ENCODE data around the gene GK. TPM values are rescaled to one million over a fixed set of nuclear protein-coding genes. Genes with fewer than 3 reads are reported as not detected.
"Not testable (repeated sequence)": the region's sequence is repeated elsewhere in the genome, so short reads cannot be mapped to it uniquely, and the experiment has no call there.

The GK gene
- total RNA-seq, 1 experiment from 2014 or later = 14.3 TPM

DNA sequence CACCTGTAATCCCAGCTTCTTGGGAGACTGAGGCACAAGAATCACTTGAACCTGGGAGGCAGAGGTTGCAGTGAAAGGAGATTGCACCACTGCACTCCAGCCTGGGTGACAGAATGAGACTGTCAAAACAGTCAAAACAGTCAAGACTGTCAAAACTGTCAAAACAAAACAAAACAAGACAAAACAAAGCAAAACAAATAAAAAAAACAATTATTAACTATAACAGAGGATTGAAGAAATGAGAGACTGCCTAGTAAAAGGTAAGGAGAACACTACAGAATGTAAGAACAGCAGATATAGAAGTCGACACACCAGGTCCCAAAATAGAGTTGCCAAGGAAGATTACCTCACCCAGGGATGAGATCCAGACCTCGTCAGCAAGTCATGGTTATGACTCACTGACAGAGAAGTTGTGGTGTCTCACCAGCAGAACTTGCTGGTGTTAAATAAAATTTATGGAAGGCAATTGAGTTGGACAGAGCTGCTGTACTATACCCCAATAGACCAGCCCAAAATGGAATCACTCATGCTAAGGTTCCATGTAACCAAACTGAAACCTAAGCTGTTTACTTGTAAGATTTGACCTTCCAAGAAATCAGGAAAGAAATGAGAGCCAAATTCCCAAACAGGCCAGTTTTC, 32.1 kb upstream of the GK start:
- TF ChIP-seq, protein P1, sequence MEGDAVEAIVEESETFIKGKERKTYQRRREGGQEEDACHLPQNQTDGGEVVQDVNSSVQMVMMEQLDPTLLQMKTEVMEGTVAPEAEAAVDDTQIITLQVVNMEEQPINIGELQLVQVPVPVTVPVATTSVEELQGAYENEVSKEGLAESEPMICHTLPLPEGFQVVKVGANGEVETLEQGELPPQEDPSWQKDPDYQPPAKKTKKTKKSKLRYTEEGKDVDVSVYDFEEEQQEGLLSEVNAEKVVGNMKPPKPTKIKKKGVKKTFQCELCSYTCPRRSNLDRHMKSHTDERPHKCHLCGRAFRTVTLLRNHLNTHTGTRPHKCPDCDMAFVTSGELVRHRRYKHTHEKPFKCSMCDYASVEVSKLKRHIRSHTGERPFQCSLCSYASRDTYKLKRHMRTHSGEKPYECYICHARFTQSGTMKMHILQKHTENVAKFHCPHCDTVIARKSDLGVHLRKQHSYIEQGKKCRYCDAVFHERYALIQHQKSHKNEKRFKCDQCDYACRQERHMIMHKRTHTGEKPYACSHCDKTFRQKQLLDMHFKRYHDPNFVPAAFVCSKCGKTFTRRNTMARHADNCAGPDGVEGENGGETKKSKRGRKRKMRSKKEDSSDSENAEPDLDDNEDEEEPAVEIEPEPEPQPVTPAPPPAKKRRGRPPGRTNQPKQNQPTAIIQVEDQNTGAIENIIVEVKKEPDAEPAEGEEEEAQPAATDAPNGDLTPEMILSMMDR (IDR thresholded peaks at IDR 0.05; ENCODE audit: unreplicated experiment) = no peak
- intact Hi-C loops (cut with micrococcal nuclease; ENCODE audit: unreplicated experiment) = no loop called here
- Mint-ChIP-seq H3K36me3 (ENCODE audit: insufficient read depth, unreplicated experiment) (no peaks in the 10 kb centered on the region), H3K4me1 (ENCODE audit: low read depth, unreplicated experiment) (no peaks in the 10 kb centered on the region), H3K27me3 (ENCODE audit: unreplicated experiment) (no peaks in the 10 kb centered on the region), H3K27ac (ENCODE audit: unreplicated experiment) (no peak overlapping the region), H3K9me3 (ENCODE audit: low read depth, unreplicated experiment) (no peaks in the 10 kb centered on the region), H3K4me3 (ENCODE audit: low read depth, unreplicated experiment) (no peak overlapping the region)
- no TSS peak for BruUV-seq (replicated peaks)
- DNase-seq = peak; percentile 2
- CTCF ChIA-PET = no interaction called here

- Mint-ChIP-seq H3K36me3 (ENCODE audit: insufficient read depth, unreplicated experiment) (peaks cover 2% of the 10 kb centered on the region), H3K27ac (ENCODE audit: unreplicated experiment) (no peak overlapping the region), H3K9me3 (ENCODE audit: low read depth, unreplicated experiment) (no peaks in the 10 kb centered on the region), H3K4me3 (ENCODE audit: low read depth, unreplicated experiment) (no peak overlapping the region), H3K27me3 (ENCODE audit: unreplicated experiment) (no peaks in the 10 kb centered on the region), H3K4me1 (ENCODE audit: low read depth, unreplicated experiment) (peaks cover 11% of the 10 kb centered on the region)
- TF ChIP-seq, protein P1 (IDR thresholded peaks at IDR 0.05; ENCODE audit: unreplicated experiment) = no peak
- intact Hi-C loops (cut with micrococcal nuclease; ENCODE audit: unreplicated experiment) = no loop called here
- no TSS peak for BruUV-seq (replicated peaks)
- DNase-seq = no peak
- CTCF ChIA-PET = interaction anchor here (0.6 kb wide), 1 partner anchor 49 kb away, joined by 6 read pairs; no protein-coding TSS in a partner anchor
Observed at GRCh38 chrX:30622361-30622760, 30.9 kb upstream of the GK start.

GRCh38 chrX:30626402-30626801, 26.8 kb upstream of the GK start:
- Mint-ChIP-seq H3K36me3 (ENCODE audit: insufficient read depth, unreplicated experiment) (peaks cover 10% of the 10 kb centered on the region), H3K27ac (ENCODE audit: unreplicated experiment) (no peak overlapping the region), H3K9me3 (ENCODE audit: low read depth, unreplicated experiment) (peaks cover 2% of the 10 kb centered on the region), H3K27me3 (ENCODE audit: unreplicated experiment) (no peaks in the 10 kb centered on the region), H3K4me3 (ENCODE audit: low read depth, unreplicated experiment) (no peak overlapping the region), H3K4me1 (ENCODE audit: low read depth, unreplicated experiment) (peaks cover 21% of the 10 kb centered on the region)
- CTCF ChIA-PET = no interaction called here
- intact Hi-C loops (cut with micrococcal nuclease; ENCODE audit: unreplicated experiment) = no loop called here
- no peak for DNase-seq
- no TSS peak for BruUV-seq (replicated peaks)
- TF ChIP-seq, protein P1 (IDR thresholded peaks at IDR 0.05; ENCODE audit: unreplicated experiment) = no peak

- TF ChIP-seq, protein P1 (IDR thresholded peaks at IDR 0.05; ENCODE audit: unreplicated experiment) = no peak
- intact Hi-C loops (cut with micrococcal nuclease; ENCODE audit: unreplicated experiment) = loop anchor here (1.0 kb wide), 1 partner anchor 26 kb away; no protein-coding TSS in a partner anchor
- no peak overlapping the region for H3K4me3 Mint-ChIP-seq (ENCODE audit: low read depth, unreplicated experiment)
- CTCF ChIA-PET = no interaction called here
- H3K4me1 Mint-ChIP-seq (ENCODE audit: low read depth, unreplicated experiment) = peaks cover 21% of the 10 kb centered on the region
- no TSS peak for BruUV-seq (replicated peaks)
- peaks cover 10% of the 10 kb centered on the region for H3K36me3 Mint-ChIP-seq (ENCODE audit: insufficient read depth, unreplicated experiment)
- peak; percentile 11 for DNase-seq
- peak overlapping the region; percentile 85 for H3K27ac Mint-ChIP-seq (ENCODE audit: unreplicated experiment)
- peaks cover 2% of the 10 kb centered on the region for H3K9me3 Mint-ChIP-seq (ENCODE audit: low read depth, unreplicated experiment)
- no peaks in the 10 kb centered on the region for H3K27me3 Mint-ChIP-seq (ENCODE audit: unreplicated experiment)
Observed at GRCh38 chrX:30627818-30628652, 25.2 kb upstream of the GK start.

GRCh38 chrX:30634070-30634469, 19.2 kb upstream of the GK start:
- H3K4me1 Mint-ChIP-seq (ENCODE audit: low read depth, unreplicated experiment); H3K36me3 Mint-ChIP-seq (ENCODE audit: insufficient read depth, unreplicated experiment); H3K27ac Mint-ChIP-seq (ENCODE audit: unreplicated experiment); intact Hi-C loops (cut with micrococcal nuclease; ENCODE audit: unreplicated experiment); CTCF ChIA-PET; H3K9me3 Mint-ChIP-seq (ENCODE audit: low read depth, unreplicated experiment); H3K4me3 Mint-ChIP-seq (ENCODE audit: low read depth, unreplicated experiment); DNase-seq; BruUV-seq (replicated peaks); H3K27me3 Mint-ChIP-seq (ENCODE audit: unreplicated experiment): not testable (repeated sequence)
